HFF-Myc (cell line): ENCODE results near the gene PLD4.

ENCODE experiments used
- DNase-seq: peaks from one replicate; pipeline ENCODE4 v3.0.0-alpha.2; 2011; ENCODE audit warnings: low read depth; ENCODE audit errors: extremely low read depth
- H3K4me3 ChIP-seq: replicated peaks from 2 replicates; pipeline ENCODE4 v1.5.1; 2011; ENCODE audit warnings: low read depth, mild to moderate bottlenecking, control low read depth, low read length
- CTCF ChIP-seq: IDR thresholded peaks from 2 replicates; pipeline ENCODE4 v1.5.1; 2012; ENCODE audit warnings: mild to moderate bottlenecking, low read depth, low read length, control low read depth; ENCODE audit errors: missing control alignments

The PLD4 gene

GRCh38 chr14:104924421-104925213, at the start of gene PLD4:
Gene PLD4, plus strand, starts transcription at chr14:104924879. Its CDS starts 2,262 bp downstream, at chr14:104927141.
- no peak for TF ChIP-seq CTCF
- no peak for DNase-seq
- no peak within 1 kb of the TSS for H3K4me3 ChIP-seq

GRCh38 chr14:104875412-104875751, 49.3 kb upstream of the PLD4 start:
- no peak for TF ChIP-seq CTCF
- H3K4me3 ChIP-seq, result no peak overlapping the region
- DNase-seq, result no peak

GRCh38 chr14:104875811-104876210, 48.9 kb upstream of the PLD4 start:
- no peak for TF ChIP-seq CTCF
- DNase-seq, result no peak
- H3K4me3 ChIP-seq, result no peak overlapping the region

- DNase-seq, result no peak
- no peak overlapping the region for H3K4me3 ChIP-seq
- TF ChIP-seq CTCF, result no peak
These were observed 48.4 kb upstream of the PLD4 start for GRCh38 chr14:104876251-104876699.

GRCh38 chr14:104877066-104877805, 47.4 kb upstream of the PLD4 start:
- H3K4me3 ChIP-seq, result no peak overlapping the region
- no peak for DNase-seq
- TF ChIP-seq CTCF, result no peak

GRCh38 chr14:104877806-104878550, 46.7 kb upstream of the PLD4 start:
- no peak for TF ChIP-seq CTCF
- no peak overlapping the region for H3K4me3 ChIP-seq
- DNase-seq, result no peak
